ENCODE measurements around the gene OSBPL2. TPM values are rescaled to one million over a fixed set of nuclear protein-coding genes. Genes with fewer than 3 reads are reported as not detected.

Gene OSBPL2
- total RNA-seq, 1 experiment from 2014 or later = 26.3 TPM

DNA sequence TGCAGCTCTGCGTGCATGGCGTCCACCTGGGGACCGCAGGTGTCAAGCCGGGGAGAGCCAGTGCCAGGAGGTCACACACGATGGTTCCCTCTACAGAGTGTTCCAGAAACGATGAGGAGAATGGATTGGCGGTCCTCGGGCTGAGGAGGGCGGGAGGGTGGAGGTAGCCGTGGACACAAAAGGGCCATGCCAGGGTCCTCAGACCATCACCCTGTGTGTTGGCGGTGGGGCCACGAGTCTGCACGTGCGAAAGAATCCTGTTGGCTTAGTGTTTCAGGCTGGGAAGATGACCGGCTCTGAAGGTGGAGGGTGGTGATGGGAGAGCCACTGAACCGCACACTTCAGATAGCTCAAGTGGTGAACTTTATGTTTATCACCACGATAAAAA is 31.9 kb upstream of the OSBPL2 start:
- BruUV-seq (replicated peaks) = no TSS peak

GRCh38 chr20:62208061-62208794 is 30.1 kb upstream of the OSBPL2 start:
- Histone ChIP-seq H3K9me3 (ENCODE audit: low read depth, low read length, poor library complexity, severe bottlenecking) (no peaks in the 10 kb centered on the region), H3K4me1 (ENCODE audit: insufficient read depth, low read length, poor library complexity, severe bottlenecking) (peaks cover 20% of the 10 kb centered on the region), H3K4me3 (ENCODE audit: low read depth, low read length, poor library complexity, severe bottlenecking) (no peak overlapping the region), H3K27ac (ENCODE audit: low read depth, low read length, poor library complexity, severe bottlenecking) (peak overlapping the region; percentile 12), H3K36me3 (ENCODE audit: insufficient read depth, low read length, poor library complexity, severe bottlenecking) (no peaks in the 10 kb centered on the region), H3K27me3 (replicated peaks; ENCODE audit: insufficient read depth, low read depth, low read length, poor library complexity) (no peaks in the 10 kb centered on the region)
- TF ChIP-seq EZH2 (IDR thresholded peaks at IDR 0.05; ENCODE audit: borderline replicate concordance, low read depth, low read length, poor library complexity, severe bottlenecking) = no peak
- no TSS peak for BruUV-seq (replicated peaks)
- POLR2A ChIA-PET (ENCODE audit: low non-redundant PET) = no interaction called here
- CTCF ChIA-PET = no interaction called here
- DNase-seq (ENCODE audit: low spot score) = no peak
- intact Hi-C loops (cut with micrococcal nuclease; ENCODE audit: unreplicated experiment) = no loop called here

More for the DNA sequence above, 31.9 kb upstream of the OSBPL2 start:
- no peak overlapping the region for H3K4me3 ChIP-seq (ENCODE audit: low read depth, low read length, poor library complexity, severe bottlenecking)
- no peak for TF ChIP-seq EZH2 (IDR thresholded peaks at IDR 0.05; ENCODE audit: borderline replicate concordance, low read depth, low read length, poor library complexity, severe bottlenecking)
- TF ChIP-seq, protein P1, sequence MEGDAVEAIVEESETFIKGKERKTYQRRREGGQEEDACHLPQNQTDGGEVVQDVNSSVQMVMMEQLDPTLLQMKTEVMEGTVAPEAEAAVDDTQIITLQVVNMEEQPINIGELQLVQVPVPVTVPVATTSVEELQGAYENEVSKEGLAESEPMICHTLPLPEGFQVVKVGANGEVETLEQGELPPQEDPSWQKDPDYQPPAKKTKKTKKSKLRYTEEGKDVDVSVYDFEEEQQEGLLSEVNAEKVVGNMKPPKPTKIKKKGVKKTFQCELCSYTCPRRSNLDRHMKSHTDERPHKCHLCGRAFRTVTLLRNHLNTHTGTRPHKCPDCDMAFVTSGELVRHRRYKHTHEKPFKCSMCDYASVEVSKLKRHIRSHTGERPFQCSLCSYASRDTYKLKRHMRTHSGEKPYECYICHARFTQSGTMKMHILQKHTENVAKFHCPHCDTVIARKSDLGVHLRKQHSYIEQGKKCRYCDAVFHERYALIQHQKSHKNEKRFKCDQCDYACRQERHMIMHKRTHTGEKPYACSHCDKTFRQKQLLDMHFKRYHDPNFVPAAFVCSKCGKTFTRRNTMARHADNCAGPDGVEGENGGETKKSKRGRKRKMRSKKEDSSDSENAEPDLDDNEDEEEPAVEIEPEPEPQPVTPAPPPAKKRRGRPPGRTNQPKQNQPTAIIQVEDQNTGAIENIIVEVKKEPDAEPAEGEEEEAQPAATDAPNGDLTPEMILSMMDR (conservative IDR thresholded peaks at IDR 0.05; ENCODE audit: low read depth, low read length) = no peak
- intact Hi-C loops (cut with micrococcal nuclease; ENCODE audit: unreplicated experiment) = no loop called here
- no peaks in the 10 kb centered on the region for H3K9me3 ChIP-seq (ENCODE audit: low read depth, low read length, poor library complexity, severe bottlenecking)
- no peaks in the 10 kb centered on the region for H3K27me3 ChIP-seq (replicated peaks; ENCODE audit: insufficient read depth, low read depth, low read length, poor library complexity)
- no peak overlapping the region for H3K27ac ChIP-seq (ENCODE audit: low read depth, low read length, poor library complexity, severe bottlenecking)
- CTCF ChIA-PET = no interaction called here
- no peaks in the 10 kb centered on the region for H3K36me3 ChIP-seq (ENCODE audit: insufficient read depth, low read length, poor library complexity, severe bottlenecking)
- POLR2A ChIA-PET (ENCODE audit: low non-redundant PET) = interaction anchor here (0.7 kb wide), 1 partner anchor 79 kb away, joined by 9 read pairs; no protein-coding TSS in a partner anchor
- H3K4me1 ChIP-seq (ENCODE audit: insufficient read depth, low read length, poor library complexity, severe bottlenecking) = peaks cover 37% of the 10 kb centered on the region
- no peak for DNase-seq (ENCODE audit: low spot score)

- H3K27me3 ChIP-seq (replicated peaks; ENCODE audit: insufficient read depth, low read depth, low read length, poor library complexity) = peaks cover 3% of the 10 kb centered on the region
- no peak overlapping the region for H3K27ac ChIP-seq (ENCODE audit: low read depth, low read length, poor library complexity, severe bottlenecking)
- H3K4me3 ChIP-seq (ENCODE audit: low read depth, low read length, poor library complexity, severe bottlenecking) = no peak overlapping the region
- ChIA-PET POLR2A (ENCODE audit: low non-redundant PET) (no interaction called here), CTCF (no interaction called here)
- intact Hi-C loops (cut with micrococcal nuclease; ENCODE audit: unreplicated experiment) = no loop called here
- H3K4me1 ChIP-seq (ENCODE audit: insufficient read depth, low read length, poor library complexity, severe bottlenecking) = peaks cover 12% of the 10 kb centered on the region
- BruUV-seq (replicated peaks) = no TSS peak
- TF ChIP-seq, protein P1 (conservative IDR thresholded peaks at IDR 0.05; ENCODE audit: low read depth, low read length) = no peak
- no peak for TF ChIP-seq EZH2 (IDR thresholded peaks at IDR 0.05; ENCODE audit: borderline replicate concordance, low read depth, low read length, poor library complexity, severe bottlenecking)
- no peaks in the 10 kb centered on the region for H3K36me3 ChIP-seq (ENCODE audit: insufficient read depth, low read length, poor library complexity, severe bottlenecking)
- no peak for DNase-seq (ENCODE audit: low spot score)
- H3K9me3 ChIP-seq (ENCODE audit: low read depth, low read length, poor library complexity, severe bottlenecking) = no peaks in the 10 kb centered on the region
Measured at GRCh38 chr20:62208795-62209755, 29.2 kb upstream of the OSBPL2 start.
